GM19438 (cell line): ENCODE results near the gene PCDHB5.
"Not testable (repeated sequence)": the region's sequence is repeated elsewhere in the genome, so short reads cannot be mapped to it uniquely, and the experiment has no call there.

Experiments used
- ATAC-seq: cut with Tn5 transposase; IDR thresholded peaks from one replicate; pipeline ENCODE4 v1.9.1; 2021; ENCODE audit warnings: low read depth; ENCODE audit not compliant: unreplicated experiment

The PCDHB5 gene

GRCh38 chr5:141150993-141151325, 16.0 kb downstream of the PCDHB5 start:
- ATAC-seq: no peak

GRCh38 chr5:141151632-141152031, 16.6 kb downstream of the PCDHB5 start:
- ATAC-seq: not testable (repeated sequence)

GRCh38 chr5:141152096-141152495, 17.1 kb downstream of the PCDHB5 start:
- ATAC-seq: not testable (repeated sequence)

- no peak for ATAC-seq
Observed at GRCh38 chr5:141155540-141156374, 20.8 kb downstream of the PCDHB5 start.

- not testable (repeated sequence) for ATAC-seq
Observed at GRCh38 chr5:141157356-141157755, 22.4 kb downstream of the PCDHB5 start.

GRCh38 chr5:141157901-141158300, 22.9 kb downstream of the PCDHB5 start:
- not testable (repeated sequence) for ATAC-seq

- ATAC-seq: no peak
Observed at GRCh38 chr5:141172381-141173204, 37.6 kb downstream of the PCDHB5 start, which contains the start of gene PCDHB7. TSS of gene PCDHB7 (plus strand) at chr5:141172644. CDS start at chr5:141172836, 192 bp downstream.

GRCh38 chr5:141174291-141175104, 39.5 kb downstream of the PCDHB5 start:
- not testable (repeated sequence) for ATAC-seq

- no peak for ATAC-seq
Observed at GRCh38 chr5:141175933-141176332, 40.9 kb downstream of the PCDHB5 start.

GRCh38 chr5:141177577-141178191, 42.7 kb downstream of the PCDHB5 start, which contains the start of gene PCDHB8:
TSS of gene PCDHB8 (plus strand) at chr5:141177790. CDS start at chr5:141178035, 245 bp downstream.
- ATAC-seq: not testable (repeated sequence)

GRCh38 chr5:141179371-141179770, 44.4 kb downstream of the PCDHB5 start:
- not testable (repeated sequence) for ATAC-seq

GRCh38 chr5:141179876-141180275, 44.9 kb downstream of the PCDHB5 start:
- ATAC-seq: not testable (repeated sequence)

GRCh38 chr5:141180313-141180712, 45.3 kb downstream of the PCDHB5 start:
- ATAC-seq: no peak

- ATAC-seq: no peak
Observed at GRCh38 chr5:141182248-141182647, 47.2 kb downstream of the PCDHB5 start, which contains the start of gene PCDHB16. TSS of gene PCDHB16 (plus strand) at chr5:141182387. CDS start at chr5:141182560, 173 bp downstream.

GRCh38 chr5:141184117-141184855, 49.3 kb downstream of the PCDHB5 start:
- not testable (repeated sequence) for ATAC-seq

GRCh38 chr5:141186897-141187512, 52.0 kb downstream of the PCDHB5 start, which contains the start of gene PCDHB9:
TSS of gene PCDHB9 (plus strand) at chr5:141187161. CDS start at chr5:141187319, 158 bp downstream.
- ATAC-seq: no peak
